Fibroblast of skin of right biceps (primary cell): Measurements from ENCODE around the gene SDS.
A peak's percentile ranks its signal among the peaks of the same experiment; 100 is the strongest.

ENCODE experiments used
- DNase-seq: peaks from one replicate; pipeline ENCODE4 v3.0.0-alpha.2; 2013

The SDS gene

DNA sequence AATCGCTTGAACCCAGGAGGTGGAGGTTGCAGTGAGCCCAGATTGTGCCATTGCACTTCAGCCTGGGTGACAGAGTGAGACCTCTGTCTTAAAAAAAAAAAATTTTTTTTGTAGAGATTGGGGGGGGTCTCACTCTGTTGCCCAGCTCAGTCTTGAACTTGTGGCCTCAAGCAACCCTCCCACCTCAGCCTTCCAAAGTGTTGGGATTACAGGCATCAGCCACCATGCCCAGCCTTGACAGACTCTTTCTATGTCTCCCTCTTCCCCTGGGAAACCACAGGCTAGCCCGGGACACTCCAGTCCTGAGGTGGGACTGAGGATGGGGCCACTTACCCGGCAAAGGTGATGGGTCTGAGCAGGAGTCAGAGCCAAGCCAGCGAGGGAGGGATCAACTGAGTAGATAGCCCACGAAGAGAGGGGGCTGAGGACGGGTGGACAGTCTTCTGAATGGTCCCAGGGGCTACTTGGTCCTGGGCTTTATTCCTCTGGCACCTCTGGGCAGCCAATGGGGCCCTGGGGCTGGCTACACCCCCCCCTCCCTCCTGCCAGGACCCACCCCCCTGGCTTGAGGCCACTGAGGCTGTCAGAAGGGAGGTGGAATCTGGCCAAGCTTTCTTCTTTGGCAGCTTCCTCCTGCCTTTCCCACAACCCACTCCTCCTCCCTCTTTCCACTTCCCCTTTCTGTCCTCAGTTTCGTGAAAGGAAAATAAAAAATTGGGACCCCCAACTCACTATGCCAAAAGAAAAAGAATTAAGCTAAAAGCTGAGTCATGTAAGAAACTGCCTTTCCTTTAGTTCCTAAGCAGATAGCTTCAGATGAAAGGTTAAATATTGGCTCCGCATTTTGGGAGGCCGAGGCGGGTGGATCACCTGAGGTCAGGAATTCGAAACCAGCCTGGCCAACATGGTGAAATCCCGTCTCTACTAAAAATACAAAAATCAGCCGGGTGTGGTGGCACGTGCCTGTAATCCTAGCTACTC lies at the start of gene SDS:
Gene SDS, minus strand, starts transcription at position 453 of the 981 bp plus-strand sequence. CDS start 4,179 bp downstream, outside the sequence.
- peak; percentile 22 for DNase-seq

DNA sequence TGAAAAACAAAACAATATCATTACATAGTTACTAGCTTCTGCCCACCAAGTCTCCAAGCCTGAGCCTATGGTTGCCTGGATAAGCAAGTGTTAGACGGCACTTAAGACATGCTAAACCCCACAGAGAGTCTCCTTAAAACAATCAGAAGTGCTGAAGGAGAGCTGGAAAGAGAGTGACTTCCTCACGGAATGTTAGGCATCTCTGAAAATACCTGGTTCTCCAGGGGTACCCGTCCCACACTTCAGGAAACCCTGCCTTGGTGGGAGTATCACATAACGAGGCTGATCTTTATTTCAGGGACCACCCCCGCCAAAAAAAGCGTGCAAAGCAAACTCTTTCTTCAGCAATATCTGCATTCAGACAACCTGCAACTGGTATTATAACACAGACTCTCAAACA lies 49.6 kb upstream of the SDS start:
- no peak for DNase-seq

DNA sequence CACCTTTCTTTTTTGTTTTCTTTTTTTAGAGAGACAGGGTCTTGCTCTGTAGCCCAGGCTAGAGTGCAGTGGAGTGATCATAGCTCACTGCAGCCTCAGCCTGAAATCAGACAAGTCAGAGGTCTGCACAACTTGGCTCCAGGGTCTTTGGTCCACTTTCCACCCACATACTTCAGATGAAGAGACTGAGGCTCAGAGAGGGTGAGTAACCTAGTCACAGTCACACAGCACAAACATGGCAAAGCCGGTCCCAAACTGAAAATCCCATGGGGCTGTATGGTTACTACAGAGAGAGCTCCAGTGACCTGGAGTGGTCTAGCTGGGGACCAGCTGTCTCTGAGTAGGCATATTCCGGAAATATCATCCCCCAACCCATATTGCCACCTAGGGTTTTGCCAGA lies 48.8 kb upstream of the SDS start:
- DNase-seq = no peak

GRCh38 chr12:113449839-113450238 lies 46.2 kb upstream of the SDS start:
- DNase-seq = no peak

- DNase-seq = no peak
These were observed 45.6 kb upstream of the SDS start for GRCh38 chr12:113449299-113449698.

- DNase-seq = no peak
These were observed 45.2 kb upstream of the SDS start for GRCh38 chr12:113448873-113449272.

- DNase-seq = no peak
These were observed 42.0 kb upstream of the SDS start for GRCh38 chr12:113445544-113446171.

GRCh38 chr12:113443030-113443539 lies 39.4 kb upstream of the SDS start:
- DNase-seq = no peak

- DNase-seq = no peak
These were observed 37.5 kb upstream of the SDS start for GRCh38 chr12:113440947-113441782.

- no peak for DNase-seq
These were observed 36.6 kb upstream of the SDS start for GRCh38 chr12:113440336-113440735.

GRCh38 chr12:113439606-113440030 lies 35.9 kb upstream of the SDS start:
- no peak for DNase-seq

DNA sequence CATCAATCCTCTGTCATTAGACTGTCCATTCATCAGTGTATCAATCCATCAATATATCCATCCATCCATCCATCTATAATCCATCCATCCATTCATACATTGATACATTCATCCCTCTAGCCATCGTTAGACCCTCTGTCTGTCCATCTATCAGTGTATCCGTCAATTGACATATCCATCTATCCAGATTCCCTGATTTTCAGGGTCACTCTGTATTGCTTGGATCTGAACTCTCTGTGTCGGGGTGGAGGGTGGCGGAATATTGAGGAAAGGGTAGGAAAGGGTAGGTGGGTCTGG lies 35.6 kb upstream of the SDS start:
- DNase-seq = no peak

GRCh38 chr12:113438523-113439300 lies 35.0 kb upstream of the SDS start:
- DNase-seq = no peak

- no peak for DNase-seq
These were observed 34.0 kb upstream of the SDS start for GRCh38 chr12:113437729-113438100.

GRCh38 chr12:113436993-113437728 lies 33.5 kb upstream of the SDS start:
- DNase-seq = no peak

DNA sequence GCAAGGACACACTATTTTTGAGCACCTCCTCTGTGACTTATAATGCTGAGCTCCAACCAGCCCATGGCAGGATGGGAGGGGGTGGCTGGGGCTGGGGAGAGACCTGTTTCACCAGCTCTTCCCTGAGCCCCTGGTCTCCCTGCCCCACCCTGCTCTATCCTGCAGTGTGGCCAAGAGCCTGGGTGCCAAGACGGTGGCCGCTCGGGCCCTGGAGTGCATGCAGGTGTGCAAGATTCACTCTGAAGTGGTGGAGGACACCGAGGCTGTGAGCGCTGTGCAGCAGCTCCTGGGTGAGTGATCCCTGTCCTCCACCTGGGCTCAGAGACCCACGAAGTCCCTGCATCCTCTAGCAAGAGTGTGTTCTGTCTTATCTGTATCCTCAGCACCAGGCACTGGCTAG lies 32.9 kb upstream of the SDS start:
- DNase-seq = no peak

GRCh38 chr12:113435367-113435766 lies 31.7 kb upstream of the SDS start:
- no peak for DNase-seq

GRCh38 chr12:113432986-113433385 lies 29.3 kb upstream of the SDS start:
- no peak for DNase-seq

- DNase-seq = no peak
These were observed 24.8 kb upstream of the SDS start for GRCh38 chr12:113428482-113428881.

GRCh38 chr12:113427882-113428281 lies 24.2 kb upstream of the SDS start:
- DNase-seq = no peak

GRCh38 chr12:113425960-113426453 lies 22.3 kb upstream of the SDS start:
- peak; percentile 8 for DNase-seq
